Gastroesophageal sphincter (tissue), 4 donors: ENCODE measurements around the gene GADD45G. TPM values are rescaled to one million over a fixed set of nuclear protein-coding genes. Genes with fewer than 3 reads are reported as not detected.
A peak's percentile ranks its signal among the peaks of the same experiment; 100 is the strongest.

Experiments used
- ATAC-seq: fragments of 150-250 bp; one replicate; pipeline ENCODE4 v1.9.1; 2016; ENCODE audit warnings: mild to moderate bottlenecking, moderate library complexity
- H3K27ac ChIP-seq, 4 donors: fragments of 200-600 bp; sonication (generic) in 3 of 4; 1 replicate in 3 of 4; 2 replicates in 1 of 4; pipeline ENCODE4 v1.5.1; 2016 to 2019
- H3K27me3 ChIP-seq: fragments of 200-600 bp; sonication (generic); one replicate; pipeline ENCODE4 v1.5.1; 2019
- H3K36me3 ChIP-seq, 2 donors: fragments of 200-600 bp; sonication (generic); one replicate each; pipeline ENCODE4 v1.5.1; 2019; ENCODE audit warnings: control low read depth in 1 of 2
- H3K4me1 ChIP-seq, 3 donors: fragments of 200-600 bp; sonication (generic); 1 replicate in 2 of 3; 2 replicates in 1 of 3; pipeline ENCODE4 v1.5.1; 2016 to 2019; ENCODE audit warnings: control low read depth in 2 of 3
- H3K4me3 ChIP-seq, 2 donors: fragments of 200-600 bp; sonication (generic); one replicate each; pipeline ENCODE4 v1.5.1; 2019; ENCODE audit warnings: mild to moderate bottlenecking in 1 of 2, moderate library complexity in 1 of 2
- H3K9me3 ChIP-seq, 3 donors: fragments of 200-600 bp; sonication (generic); one replicate each; pipeline ENCODE4 v1.5.1; 2017 to 2019; ENCODE audit warnings: control low read depth in 2 of 3
- EP300 ChIP-seq: sonication (generic); formaldehyde crosslinking; IDR thresholded peaks from one replicate; pipeline ENCODE4 v1.6.1; 2017; ENCODE audit warnings: antibody characterized with exemption, mild to moderate bottlenecking
- POLR2A ChIP-seq, 2 donors: fragments of 450-650 bp; IDR thresholded peaks; one replicate each; pipeline ENCODE4 v1.6.1; 2017; ENCODE audit warnings: antibody characterized with exemption in 2 of 2, mild to moderate bottlenecking in 2 of 2, moderate library complexity in 1 of 2
- POLR2AphosphoS5 ChIP-seq: sonication (generic); formaldehyde crosslinking; IDR thresholded peaks from one replicate; pipeline ENCODE4 v1.6.1; 2017; ENCODE audit warnings: antibody characterized with exemption
- WGBS, 2 donors: methylation state at CpG; one replicate each; pipeline ENCODE4 v1.1.5; 2018; ENCODE audit warnings: low coverage in 1 of 2; 5-methylcytosine and 5-hydroxymethylcytosine counted together
- total RNA-seq, 4 donors: library from RNA; depleted of rRNA; stranded (reverse); fragments of >200 nt; gene quantifications; one replicate each; pipeline ENCODE4 v1.1.0, GENCODE V29; 2016
- TF ChIP-seq, protein P1 (sequence below), 4 experiments: fragments of 200-600 bp in 2 of 4; fragments of 450-650 bp in 2 of 4; sonication (generic) in 1 of 4; IDR thresholded peaks; one replicate each; pipeline ENCODE4 v1.5.1; 2017 to 2019; ENCODE audit warnings: antibody characterized with exemption in 4 of 4, mild to moderate bottlenecking in 2 of 4, moderate library complexity in 2 of 4

The GADD45G gene
- total RNA-seq, 4 donors from 2014 or later = 63.5 to 150 (median 91.8) TPM

DNA sequence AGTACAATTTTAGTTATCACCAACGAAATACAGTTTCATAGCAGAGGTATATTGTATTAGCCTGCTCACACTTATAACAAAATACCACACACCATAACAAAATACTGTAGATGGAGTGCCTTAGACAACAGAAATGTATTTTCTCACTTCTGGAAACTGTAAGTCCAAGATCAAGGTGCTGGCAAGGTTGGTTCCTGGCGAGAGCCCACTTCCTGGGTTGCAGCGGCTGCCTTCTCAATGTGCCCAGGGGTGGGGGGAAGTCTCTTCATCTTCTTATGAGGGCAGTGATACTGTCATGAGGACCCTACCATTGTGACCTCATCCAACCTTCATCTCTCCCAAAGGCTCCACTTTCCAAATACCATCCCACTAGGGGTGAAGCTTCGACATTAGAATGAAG, 30.5 kb upstream of the GADD45G start:
- Histone ChIP-seq H3K4me1 (no peaks in the 10 kb centered on the region), H3K27ac (no peak overlapping the region), H3K9me3 (no peaks in the 10 kb centered on the region), H3K36me3 (no peaks in the 10 kb centered on the region), H3K4me3 (no peak overlapping the region), H3K27me3 (peaks cover 44% of the 10 kb centered on the region)
- TF ChIP-seq EP300 (no peak), POLR2A (IDR thresholded peaks at IDR 0.05) (no peak), POLR2AphosphoS5 (no peak)
- TF ChIP-seq, protein P1, sequence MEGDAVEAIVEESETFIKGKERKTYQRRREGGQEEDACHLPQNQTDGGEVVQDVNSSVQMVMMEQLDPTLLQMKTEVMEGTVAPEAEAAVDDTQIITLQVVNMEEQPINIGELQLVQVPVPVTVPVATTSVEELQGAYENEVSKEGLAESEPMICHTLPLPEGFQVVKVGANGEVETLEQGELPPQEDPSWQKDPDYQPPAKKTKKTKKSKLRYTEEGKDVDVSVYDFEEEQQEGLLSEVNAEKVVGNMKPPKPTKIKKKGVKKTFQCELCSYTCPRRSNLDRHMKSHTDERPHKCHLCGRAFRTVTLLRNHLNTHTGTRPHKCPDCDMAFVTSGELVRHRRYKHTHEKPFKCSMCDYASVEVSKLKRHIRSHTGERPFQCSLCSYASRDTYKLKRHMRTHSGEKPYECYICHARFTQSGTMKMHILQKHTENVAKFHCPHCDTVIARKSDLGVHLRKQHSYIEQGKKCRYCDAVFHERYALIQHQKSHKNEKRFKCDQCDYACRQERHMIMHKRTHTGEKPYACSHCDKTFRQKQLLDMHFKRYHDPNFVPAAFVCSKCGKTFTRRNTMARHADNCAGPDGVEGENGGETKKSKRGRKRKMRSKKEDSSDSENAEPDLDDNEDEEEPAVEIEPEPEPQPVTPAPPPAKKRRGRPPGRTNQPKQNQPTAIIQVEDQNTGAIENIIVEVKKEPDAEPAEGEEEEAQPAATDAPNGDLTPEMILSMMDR (IDR thresholded peaks at IDR 0.05) = no peak
- WGBS, 2 donors = 38 to 39% methylated on average over 3 of the region's 4 CpGs
- ATAC-seq = no peak

DNA sequence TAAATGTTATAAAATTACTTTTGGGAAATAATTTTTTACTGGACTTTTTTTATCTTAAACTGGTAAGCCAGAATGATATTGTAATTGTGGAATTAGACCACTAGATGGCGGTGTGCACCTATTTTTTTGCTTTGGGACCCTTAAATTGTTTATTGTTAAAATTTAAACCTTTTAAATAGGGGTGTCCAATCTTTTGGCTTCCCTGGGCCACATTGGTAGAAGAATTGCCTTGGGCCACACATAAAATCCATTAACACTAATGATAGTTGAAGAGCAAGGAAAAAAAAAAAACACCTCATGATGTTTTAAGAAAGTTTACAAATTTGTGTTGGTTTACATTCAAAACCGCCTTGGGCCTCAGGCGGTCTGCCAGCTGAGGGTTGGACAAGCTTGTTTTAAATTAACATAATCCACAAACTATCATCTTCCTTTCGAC, 28.4 kb upstream of the GADD45G start:
- no peak overlapping the region for H3K4me3 ChIP-seq
- no peaks in the 10 kb centered on the region for H3K4me1 ChIP-seq
- peaks cover 55% of the 10 kb centered on the region for H3K27me3 ChIP-seq
- WGBS, 2 donors = 17 to 27% methylated on average over 4 of the region's 4 CpGs
- no peaks in the 10 kb centered on the region for H3K36me3 ChIP-seq
- H3K9me3 ChIP-seq = no peaks in the 10 kb centered on the region
- TF ChIP-seq, protein P1 (IDR thresholded peaks at IDR 0.05) = peak; percentile 52 to 74 (median 66)
- TF ChIP-seq EP300 = no peak
- no peak for ATAC-seq
- no peak overlapping the region for H3K27ac ChIP-seq

DNA sequence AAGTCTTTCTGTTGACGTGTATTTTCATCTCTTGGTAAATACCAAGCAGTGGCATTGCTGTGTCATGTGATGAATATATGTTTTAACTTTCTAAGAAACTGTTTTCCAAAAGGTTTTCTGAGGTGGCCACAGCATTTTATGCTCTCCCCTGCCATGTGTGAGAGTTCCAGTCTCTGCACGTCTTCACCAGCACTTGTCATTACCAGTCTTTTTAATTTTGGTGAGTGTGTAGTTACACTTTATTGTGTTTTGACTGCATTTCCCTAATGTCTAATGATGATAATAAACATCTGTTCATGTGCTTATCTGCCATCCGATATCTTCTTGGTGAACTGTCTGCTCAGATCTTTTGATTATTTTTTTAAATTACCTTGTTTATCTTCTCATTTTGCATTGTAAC, 27.4 kb upstream of the GADD45G start:
- Histone ChIP-seq H3K27me3 (peaks cover 52% of the 10 kb centered on the region), H3K27ac (no peak overlapping the region), H3K4me1 (no peaks in the 10 kb centered on the region), H3K9me3 (no peaks in the 10 kb centered on the region), H3K36me3 (no peaks in the 10 kb centered on the region), H3K4me3 (no peak overlapping the region)
- no peak for ATAC-seq
- TF ChIP-seq EP300 = no peak
- no peak for TF ChIP-seq POLR2AphosphoS5
- no peak for TF ChIP-seq POLR2A (IDR thresholded peaks at IDR 0.05)
- TF ChIP-seq, protein P1 (IDR thresholded peaks at IDR 0.05) = no peak
- WGBS, 2 donors = 64 to 82% methylated on average over 2 to 3 of the region's 3 CpGs

DNA sequence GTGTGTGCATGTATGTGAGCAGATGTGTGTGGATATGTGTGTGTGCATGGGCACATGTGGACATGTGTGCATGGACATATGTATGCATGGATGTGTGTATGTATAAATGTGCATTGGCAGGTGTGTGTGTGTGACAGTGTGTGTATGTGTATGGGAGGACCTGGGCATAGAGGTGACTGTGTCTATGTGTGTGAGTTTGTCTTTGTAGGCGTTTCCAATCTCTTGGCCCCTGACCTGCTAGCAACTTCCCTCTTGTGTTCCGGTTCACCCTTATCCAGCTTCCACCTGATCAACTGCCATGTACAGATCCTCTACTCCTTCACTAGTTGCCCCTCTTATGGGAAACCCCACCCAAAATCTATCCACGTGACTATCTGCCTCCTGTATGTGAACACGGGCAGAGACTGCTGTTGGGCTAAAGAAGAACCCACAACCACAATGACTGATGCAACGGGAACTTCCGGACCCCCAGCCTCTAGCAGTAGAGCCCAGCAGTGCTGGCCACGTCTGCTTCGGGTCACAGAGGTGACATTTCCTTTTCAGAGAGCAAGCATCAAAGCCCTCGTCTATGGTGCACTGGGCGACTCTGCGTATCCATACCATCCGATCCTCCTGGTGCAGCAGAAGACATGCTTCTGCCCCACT, 24.9 kb upstream of the GADD45G start:
- Histone ChIP-seq H3K27me3 (peaks cover 37% of the 10 kb centered on the region), H3K9me3 (no peaks in the 10 kb centered on the region), H3K36me3 (no peaks in the 10 kb centered on the region), H3K4me1 (no peaks in the 10 kb centered on the region), H3K27ac (no peak overlapping the region), H3K4me3 (no peak overlapping the region)
- 62 to 71% methylated on average over 2 to 7 of the region's 12 CpGs for WGBS, 2 donors
- ATAC-seq = no peak
- no peak for TF ChIP-seq EP300
- TF ChIP-seq POLR2A (IDR thresholded peaks at IDR 0.05) = no peak
- TF ChIP-seq, protein P1 (IDR thresholded peaks at IDR 0.05) = no peak

DNA sequence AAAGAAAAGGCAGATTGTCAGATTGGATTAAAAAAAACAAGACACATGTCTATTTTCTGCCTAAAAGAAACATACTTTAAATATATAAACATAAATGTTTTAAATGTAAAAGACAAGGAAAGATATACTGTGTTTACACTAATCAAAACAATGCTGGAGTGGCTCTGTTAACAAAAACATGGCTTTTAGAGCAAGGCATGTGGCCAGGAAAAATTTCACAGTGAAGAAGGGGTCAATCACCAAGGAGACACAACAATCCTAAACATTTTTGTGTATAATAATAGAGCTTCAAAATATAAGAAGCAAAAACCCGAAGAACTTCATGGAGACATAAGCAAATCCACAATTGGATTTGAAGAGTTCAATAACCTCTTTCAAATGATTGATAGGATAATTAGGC, 18.5 kb upstream of the GADD45G start:
- 25 to 33% methylated on average over 1 of the region's 1 CpG for WGBS, 2 donors
- H3K27me3 ChIP-seq = no peaks in the 10 kb centered on the region
- no peak overlapping the region for H3K4me3 ChIP-seq
- TF ChIP-seq POLR2AphosphoS5 = no peak
- TF ChIP-seq, protein P1 (IDR thresholded peaks at IDR 0.05) = no peak
- TF ChIP-seq EP300 = no peak
- no peak for TF ChIP-seq POLR2A (IDR thresholded peaks at IDR 0.05)
- H3K4me1 ChIP-seq = no peaks in the 10 kb centered on the region
- no peak overlapping the region for H3K27ac ChIP-seq
- ATAC-seq = no peak
- H3K36me3 ChIP-seq = no peaks in the 10 kb centered on the region
- no peaks in the 10 kb centered on the region for H3K9me3 ChIP-seq
